Measurements from ENCODE around the gene CERT1. TPM values are rescaled to one million over a fixed set of nuclear protein-coding genes. Genes with fewer than 3 reads are reported as not detected.

CERT1 gene
- total RNA-seq, 1 donor from 2014 or later: 33.1 TPM

- Mint-ChIP-seq H3K9me3 (ENCODE audit: unreplicated experiment) (peaks cover 11% of the 10 kb centered on the region), H3K4me3 (ENCODE audit: unreplicated experiment) (no peak overlapping the region), H3K27me3 (ENCODE audit: unreplicated experiment) (no peaks in the 10 kb centered on the region), H3K4me1 (ENCODE audit: unreplicated experiment) (peaks cover 12% of the 10 kb centered on the region), H3K27ac (ENCODE audit: unreplicated experiment) (no peak overlapping the region), H3K36me3 (ENCODE audit: unreplicated experiment) (peaks cover 54% of the 10 kb centered on the region)
- TF ChIP-seq, protein P1, sequence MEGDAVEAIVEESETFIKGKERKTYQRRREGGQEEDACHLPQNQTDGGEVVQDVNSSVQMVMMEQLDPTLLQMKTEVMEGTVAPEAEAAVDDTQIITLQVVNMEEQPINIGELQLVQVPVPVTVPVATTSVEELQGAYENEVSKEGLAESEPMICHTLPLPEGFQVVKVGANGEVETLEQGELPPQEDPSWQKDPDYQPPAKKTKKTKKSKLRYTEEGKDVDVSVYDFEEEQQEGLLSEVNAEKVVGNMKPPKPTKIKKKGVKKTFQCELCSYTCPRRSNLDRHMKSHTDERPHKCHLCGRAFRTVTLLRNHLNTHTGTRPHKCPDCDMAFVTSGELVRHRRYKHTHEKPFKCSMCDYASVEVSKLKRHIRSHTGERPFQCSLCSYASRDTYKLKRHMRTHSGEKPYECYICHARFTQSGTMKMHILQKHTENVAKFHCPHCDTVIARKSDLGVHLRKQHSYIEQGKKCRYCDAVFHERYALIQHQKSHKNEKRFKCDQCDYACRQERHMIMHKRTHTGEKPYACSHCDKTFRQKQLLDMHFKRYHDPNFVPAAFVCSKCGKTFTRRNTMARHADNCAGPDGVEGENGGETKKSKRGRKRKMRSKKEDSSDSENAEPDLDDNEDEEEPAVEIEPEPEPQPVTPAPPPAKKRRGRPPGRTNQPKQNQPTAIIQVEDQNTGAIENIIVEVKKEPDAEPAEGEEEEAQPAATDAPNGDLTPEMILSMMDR (IDR thresholded peaks at IDR 0.05): no peak
- DNase-seq (ENCODE audit: extremely low spot score, unreplicated experiment): no peak
These were observed 41.9 kb upstream of the CERT1 start for GRCh38 chr5:75553358-75553757.

DNA sequence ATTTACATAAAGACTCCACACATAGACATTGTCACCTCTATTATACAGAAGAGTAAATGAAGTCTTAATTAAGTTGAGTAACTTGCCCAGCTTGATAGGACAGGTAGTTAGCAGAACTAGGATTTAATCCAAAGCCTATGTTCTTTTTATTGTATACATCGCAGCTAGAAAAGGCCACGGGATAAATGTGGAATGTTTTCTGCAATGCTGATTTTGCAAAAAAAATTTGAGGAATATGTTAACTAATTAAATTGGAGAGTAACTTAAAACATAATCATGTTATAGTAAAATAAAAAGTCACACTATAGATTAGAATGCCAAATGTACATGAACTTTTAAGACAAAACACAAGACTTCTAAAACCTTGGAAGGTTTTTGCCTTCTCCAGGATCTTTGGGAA lies 41.3 kb upstream of the CERT1 start:
- Mint-ChIP-seq H3K9me3 (ENCODE audit: unreplicated experiment) (peaks cover 8% of the 10 kb centered on the region), H3K36me3 (ENCODE audit: unreplicated experiment) (peaks cover 50% of the 10 kb centered on the region), H3K4me1 (ENCODE audit: unreplicated experiment) (peaks cover 7% of the 10 kb centered on the region), H3K27me3 (ENCODE audit: unreplicated experiment) (no peaks in the 10 kb centered on the region), H3K4me3 (ENCODE audit: unreplicated experiment) (no peak overlapping the region), H3K27ac (ENCODE audit: unreplicated experiment) (no peak overlapping the region)
- no peak for DNase-seq (ENCODE audit: extremely low spot score, unreplicated experiment)
- TF ChIP-seq, protein P1 (IDR thresholded peaks at IDR 0.05): no peak

DNA sequence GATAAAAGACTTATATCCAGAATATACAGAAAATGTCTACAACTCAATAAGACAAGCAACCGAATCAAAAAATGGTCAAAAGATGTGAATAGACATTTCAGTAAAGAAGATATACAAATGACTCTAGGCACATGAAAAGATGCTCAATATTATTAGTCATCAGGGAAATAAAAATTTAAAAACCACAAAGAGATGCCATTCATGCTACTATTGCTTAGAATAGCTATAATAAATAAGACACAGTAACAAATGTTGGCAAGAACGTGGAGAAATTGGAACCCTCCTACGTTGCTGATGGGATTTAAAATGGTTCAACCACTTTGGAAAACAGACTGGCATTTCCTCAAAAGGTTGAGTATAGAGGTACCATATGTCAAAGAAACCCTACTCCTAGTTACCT lies 40.0 kb upstream of the CERT1 start:
- H3K9me3 Mint-ChIP-seq (ENCODE audit: unreplicated experiment): peaks cover 3% of the 10 kb centered on the region
- H3K27me3 Mint-ChIP-seq (ENCODE audit: unreplicated experiment): no peaks in the 10 kb centered on the region
- peak overlapping the region; percentile 50 for H3K27ac Mint-ChIP-seq (ENCODE audit: unreplicated experiment)
- no peak for DNase-seq (ENCODE audit: extremely low spot score, unreplicated experiment)
- TF ChIP-seq, protein P1 (IDR thresholded peaks at IDR 0.05): no peak
- H3K4me1 Mint-ChIP-seq (ENCODE audit: unreplicated experiment): peaks cover 7% of the 10 kb centered on the region
- peaks cover 43% of the 10 kb centered on the region for H3K36me3 Mint-ChIP-seq (ENCODE audit: unreplicated experiment)
- H3K4me3 Mint-ChIP-seq (ENCODE audit: unreplicated experiment): no peak overlapping the region

DNA sequence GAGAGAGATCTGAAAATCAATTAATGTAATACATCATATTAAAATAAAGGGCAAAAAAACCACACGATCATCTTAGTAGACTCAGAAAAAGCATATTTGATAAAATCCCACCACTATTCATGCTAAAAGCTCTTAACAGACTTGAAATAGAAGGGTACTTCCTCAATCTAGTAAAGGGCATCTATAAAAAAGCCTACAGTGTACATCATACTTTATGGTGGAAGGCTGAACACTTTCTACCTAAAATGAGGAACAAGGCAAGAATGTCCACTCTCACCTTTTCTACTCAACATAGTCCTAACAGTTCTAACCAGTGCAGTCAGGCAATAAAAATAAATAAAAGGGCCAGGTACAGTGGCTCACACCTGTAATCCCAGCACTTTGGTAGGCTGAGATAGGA lies 39.2 kb upstream of the CERT1 start:
- Mint-ChIP-seq H3K36me3 (ENCODE audit: unreplicated experiment) (peaks cover 39% of the 10 kb centered on the region), H3K27ac (ENCODE audit: unreplicated experiment) (no peak overlapping the region), H3K4me1 (ENCODE audit: unreplicated experiment) (peaks cover 7% of the 10 kb centered on the region), H3K9me3 (ENCODE audit: unreplicated experiment) (peaks cover 3% of the 10 kb centered on the region), H3K4me3 (ENCODE audit: unreplicated experiment) (no peak overlapping the region), H3K27me3 (ENCODE audit: unreplicated experiment) (no peaks in the 10 kb centered on the region)
- no peak for DNase-seq (ENCODE audit: extremely low spot score, unreplicated experiment)
- TF ChIP-seq, protein P1 (IDR thresholded peaks at IDR 0.05): no peak

- peaks cover 3% of the 10 kb centered on the region for H3K9me3 Mint-ChIP-seq (ENCODE audit: unreplicated experiment)
- peaks cover 7% of the 10 kb centered on the region for H3K4me1 Mint-ChIP-seq (ENCODE audit: unreplicated experiment)
- H3K36me3 Mint-ChIP-seq (ENCODE audit: unreplicated experiment): peaks cover 23% of the 10 kb centered on the region
- TF ChIP-seq, protein P1 (IDR thresholded peaks at IDR 0.05): no peak
- DNase-seq (ENCODE audit: extremely low spot score, unreplicated experiment): no peak
- H3K27ac Mint-ChIP-seq (ENCODE audit: unreplicated experiment): no peak overlapping the region
- H3K27me3 Mint-ChIP-seq (ENCODE audit: unreplicated experiment): no peaks in the 10 kb centered on the region
- H3K4me3 Mint-ChIP-seq (ENCODE audit: unreplicated experiment): no peak overlapping the region
These were observed 36.4 kb upstream of the CERT1 start for GRCh38 chr5:75547812-75548211.

All from osteocyte (in vitro differentiated cells).